Inflammatory macrophage treated with lipopolysaccharide for 1 hour (primary cell): ENCODE data around the gene ADCY4.

Experiments used
- DNase-seq, 2 donors: peaks; one replicate each; pipeline ENCODE4 v3.0.0-alpha.2; 2020 to 2022

ADCY4 gene

DNA sequence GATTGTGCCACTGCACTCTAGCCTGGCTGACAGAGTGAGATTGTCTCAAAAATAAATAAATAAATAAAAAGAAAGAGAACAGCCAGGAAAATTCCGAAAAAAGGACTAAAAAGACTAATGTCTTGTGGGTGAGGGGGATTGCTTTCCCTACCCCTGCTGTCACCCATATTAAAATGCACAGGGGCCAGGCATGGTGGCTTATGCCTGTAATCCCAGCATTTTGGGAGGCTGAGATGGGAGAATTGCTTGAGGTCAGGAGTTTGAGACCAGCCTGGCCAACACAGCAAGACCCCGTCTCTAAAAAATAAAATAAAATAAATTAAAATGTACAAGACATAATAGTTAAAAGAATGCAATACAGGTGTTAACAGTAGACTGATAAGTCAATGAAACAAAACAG lies 41.3 kb downstream of the ADCY4 start:
- DNase-seq: no peak

DNA sequence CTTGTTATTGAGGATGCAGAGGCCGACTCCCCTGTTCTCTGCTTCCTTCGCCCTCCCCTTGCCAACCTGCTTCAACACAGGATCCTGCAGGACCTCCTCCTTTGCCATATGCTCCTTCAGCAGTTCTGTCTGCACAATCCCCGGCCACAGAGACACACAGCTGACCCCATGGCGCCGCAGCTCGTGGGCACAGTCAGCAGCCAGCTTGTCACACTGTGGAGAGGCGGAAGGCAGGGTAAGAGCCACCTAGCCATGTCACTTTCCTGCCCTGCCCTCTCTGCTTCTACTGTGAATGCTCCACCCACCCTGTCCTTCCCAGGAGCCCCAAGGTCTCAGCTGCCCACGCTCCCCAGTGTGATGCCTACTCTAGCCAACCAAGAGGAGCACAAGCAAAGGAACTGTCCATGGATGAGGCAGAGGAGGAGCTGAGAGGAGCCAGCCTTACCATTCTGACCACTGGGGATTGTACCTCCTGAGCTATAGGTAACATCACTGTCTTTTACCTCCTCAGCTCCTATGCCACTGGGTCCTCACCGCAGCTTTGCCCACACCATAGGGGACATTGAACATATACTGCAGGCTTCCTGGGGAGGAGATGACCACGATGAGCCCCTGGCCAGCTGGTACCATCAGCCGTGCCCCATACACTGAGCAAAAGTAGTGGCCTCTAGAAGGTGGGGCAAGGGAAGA lies 42.6 kb downstream of the ADCY4 start:
- DNase-seq: no peak

DNA sequence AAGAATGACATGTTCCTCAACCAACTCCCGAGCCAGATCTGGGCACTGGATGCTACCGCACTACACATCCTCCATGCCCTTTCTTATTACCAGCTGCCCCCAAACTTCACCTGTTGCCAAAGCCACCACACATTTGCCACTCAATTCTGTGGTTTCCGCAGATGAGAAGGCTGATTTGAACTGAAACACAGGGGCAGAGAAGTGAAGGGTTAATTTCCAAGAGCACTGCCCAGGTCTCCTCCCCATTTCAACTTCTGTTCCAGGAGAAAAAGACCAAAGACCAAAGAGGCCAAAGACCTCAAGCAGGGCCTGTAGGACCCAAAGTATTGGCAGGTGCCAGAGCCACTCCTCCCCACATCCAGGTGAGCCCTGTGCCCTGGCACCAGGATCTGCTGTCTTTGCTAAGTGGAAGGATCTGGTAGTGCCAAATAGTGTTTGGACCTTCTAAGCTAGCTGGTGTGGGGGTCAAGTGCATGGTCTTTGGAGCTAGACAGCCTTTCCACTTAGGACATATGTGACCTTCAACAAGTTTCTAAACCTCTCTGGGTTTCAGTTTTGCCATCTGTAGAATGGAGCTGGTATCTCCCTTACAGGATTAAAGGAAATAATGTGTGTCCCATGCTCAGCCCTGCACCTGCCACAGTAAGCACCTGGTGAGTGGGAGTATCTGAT lies 43.3 kb downstream of the ADCY4 start:
- no peak for DNase-seq

GRCh38 chr14:24290746-24291145 lies 44.1 kb downstream of the ADCY4 start:
- DNase-seq: no peak

DNA sequence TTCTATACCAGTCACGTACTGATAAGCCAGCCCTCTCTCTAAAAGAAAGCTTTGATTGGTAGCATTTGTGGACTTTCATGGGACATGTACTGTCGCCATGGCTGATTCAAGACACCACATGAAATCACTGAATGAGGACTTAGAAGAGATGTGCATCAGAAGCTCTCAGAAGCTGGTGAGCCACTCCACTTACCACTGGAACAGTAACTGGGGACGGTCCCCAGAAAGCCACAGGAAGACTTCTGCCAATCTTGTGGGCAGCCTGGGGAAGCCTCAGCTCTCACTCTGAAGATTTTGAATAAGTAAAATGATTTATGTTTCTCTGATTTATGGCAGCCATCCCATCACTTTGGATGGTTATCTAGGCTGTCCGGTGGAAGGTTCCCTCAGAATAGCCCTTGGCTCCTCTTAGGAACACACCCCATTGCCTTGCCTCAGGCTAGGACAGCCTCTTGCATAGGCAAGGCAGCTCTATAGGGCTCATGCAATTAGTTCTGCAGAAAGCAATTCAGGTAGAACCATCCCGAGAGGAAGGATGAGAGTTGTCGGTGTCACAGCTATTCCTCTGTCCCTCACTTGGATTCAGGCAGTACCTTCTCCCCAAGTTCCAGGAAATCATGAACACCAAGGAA lies 45.1 kb downstream of the ADCY4 start:
- DNase-seq: no peak

- DNase-seq: no peak
These were observed 47.9 kb downstream of the ADCY4 start for GRCh38 chr14:24286996-24287395.

GRCh38 chr14:24285351-24285750 lies 49.5 kb downstream of the ADCY4 start:
- no peak for DNase-seq

DNA sequence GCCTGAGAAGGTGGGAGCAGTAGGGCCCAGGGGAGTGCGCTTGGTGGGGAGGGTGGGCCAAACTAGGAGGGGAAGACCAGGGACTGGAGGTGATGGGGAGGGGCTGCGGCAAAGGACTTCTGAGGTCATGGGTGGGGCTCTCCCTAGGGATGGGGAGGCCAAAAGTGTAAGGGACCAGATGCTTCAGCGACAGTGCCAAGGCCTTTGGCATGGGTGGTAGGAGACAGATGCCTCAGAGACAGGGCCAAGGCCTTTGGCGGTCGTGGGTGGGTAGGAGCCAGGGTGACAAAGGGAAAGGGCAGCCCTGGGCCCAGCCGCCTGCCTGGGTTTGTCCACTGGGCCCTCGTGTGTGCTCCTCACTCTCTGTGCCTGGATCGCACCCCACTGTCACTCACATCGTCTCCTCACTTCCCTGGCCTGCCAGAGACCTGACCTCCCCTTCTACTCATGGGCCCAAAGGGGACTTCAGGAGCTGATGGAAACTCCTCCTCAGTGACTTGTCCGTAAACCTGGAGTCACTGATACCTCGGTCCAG lies 50.3 kb downstream of the ADCY4 start:
- DNase-seq: no peak

DNA sequence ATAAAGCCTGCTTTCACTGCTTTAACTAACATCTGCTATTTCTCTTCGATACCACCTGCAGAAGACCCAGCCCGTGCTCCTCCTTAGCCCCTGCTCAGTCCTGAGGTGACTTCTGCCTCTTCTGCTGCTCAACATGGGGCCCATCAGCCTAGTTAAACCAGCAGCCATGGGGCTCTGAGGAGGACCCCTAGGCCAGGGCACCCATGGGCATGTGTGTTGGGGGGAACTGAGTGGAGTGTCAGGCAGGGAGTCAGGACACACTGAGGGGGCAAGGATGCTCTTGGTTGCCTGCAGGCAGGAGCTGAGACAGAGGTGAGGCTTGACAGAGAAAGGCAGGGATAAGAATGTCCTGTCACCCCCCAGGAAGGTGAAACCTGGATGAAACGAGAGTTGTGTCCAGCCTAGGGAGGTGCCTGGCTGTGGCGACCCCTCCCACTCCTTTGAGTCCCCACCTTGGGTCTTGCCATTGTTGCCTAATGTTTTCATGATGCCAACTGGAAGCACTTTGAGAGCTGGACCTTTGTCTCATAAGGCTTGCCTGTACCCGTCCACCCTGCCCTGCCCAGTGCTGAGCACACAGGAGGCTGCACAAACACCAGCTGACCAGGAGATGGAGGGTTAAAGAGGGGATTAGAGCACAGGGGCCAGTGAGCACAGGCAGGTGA lies 50.9 kb downstream of the ADCY4 start:
- no peak for DNase-seq

GRCh38 chr14:24282736-24283135 lies 52.1 kb downstream of the ADCY4 start:
- DNase-seq: peak in 1 of 2 donors; percentile 29

GRCh38 chr14:24281636-24282035 lies 53.2 kb downstream of the ADCY4 start:
- DNase-seq: peak; percentile 36 to 47

DNA sequence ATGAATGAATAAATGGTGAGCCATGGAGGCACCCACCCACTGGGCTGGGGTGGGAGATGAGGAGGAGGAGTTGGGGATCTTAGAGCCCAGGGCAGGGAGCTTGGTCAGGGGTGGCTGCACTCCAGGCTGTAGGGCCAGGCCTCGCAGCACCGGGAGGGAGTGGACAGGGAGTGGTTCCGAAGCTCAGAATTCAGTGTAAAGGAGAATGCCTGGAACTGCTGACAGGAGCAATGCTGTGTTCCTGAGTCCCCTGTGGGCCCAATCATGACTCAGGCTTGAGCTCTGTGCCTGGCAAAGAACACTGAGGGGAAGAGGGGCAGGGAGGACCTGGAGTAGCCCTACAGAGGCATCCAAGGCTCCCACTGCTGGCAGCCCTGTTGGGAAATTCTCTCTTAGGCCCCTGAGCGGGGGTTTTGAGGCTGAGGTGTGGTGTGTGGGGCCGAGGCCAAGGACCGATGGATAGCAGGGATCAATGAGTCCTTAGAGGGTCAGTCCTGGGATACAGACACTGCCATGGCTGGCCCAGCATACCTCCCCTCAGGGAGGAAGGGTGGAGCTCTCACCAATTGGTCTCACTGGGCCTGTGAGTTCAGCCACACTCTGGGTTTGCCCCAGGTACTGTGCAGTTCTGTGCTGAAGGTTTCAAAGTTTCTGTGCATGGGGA lies 53.9 kb downstream of the ADCY4 start:
- DNase-seq: no peak

- peak; percentile 53 to 85 for DNase-seq
These were observed 55.3 kb downstream of the ADCY4 start for GRCh38 chr14:24279301-24280186.

- DNase-seq: no peak
These were observed 56.4 kb downstream of the ADCY4 start for GRCh38 chr14:24278424-24278823.

GRCh38 chr14:24277606-24278321 lies 57.1 kb downstream of the ADCY4 start:
- DNase-seq: peak; percentile 77 to 88

- DNase-seq: peak in 1 of 2 donors; percentile 35
These were observed 57.8 kb downstream of the ADCY4 start for GRCh38 chr14:24277071-24277470.

- peak; percentile 79 to 85 for DNase-seq
These were observed 60.7 kb downstream of the ADCY4 start for GRCh38 chr14:24274101-24274543.

DNA sequence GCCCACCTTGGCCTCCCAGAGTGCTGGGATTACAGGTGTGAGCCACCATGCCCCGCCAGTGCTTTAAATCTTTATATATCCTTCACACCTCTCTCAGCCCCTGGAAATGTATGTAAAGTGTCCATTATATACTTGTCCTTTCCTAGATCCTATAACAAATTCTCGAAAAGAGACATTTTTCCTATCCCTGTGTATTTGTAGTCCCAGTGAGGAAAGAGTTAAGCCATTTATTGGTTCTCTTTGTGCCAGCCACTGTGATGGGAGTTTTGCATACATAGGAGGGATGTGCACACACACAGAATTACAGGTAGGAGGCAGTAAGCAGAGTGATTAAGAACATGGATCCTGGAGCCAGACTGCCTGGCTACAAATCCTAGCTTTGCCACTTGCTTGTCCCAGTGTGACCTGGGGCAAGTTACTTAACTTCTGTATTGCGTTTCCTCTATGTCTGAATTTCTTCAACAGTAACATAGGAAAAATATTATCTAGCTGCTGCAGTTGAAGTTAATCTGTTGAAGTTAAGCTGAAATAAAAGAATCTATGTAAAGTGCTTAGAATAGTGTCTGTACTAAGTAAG lies 61.4 kb downstream of the ADCY4 start:
- peak; percentile 45 to 56 for DNase-seq

GRCh38 chr14:24272467-24272866 lies 62.4 kb downstream of the ADCY4 start:
- DNase-seq: no peak

- no peak for DNase-seq
These were observed 63.0 kb downstream of the ADCY4 start for GRCh38 chr14:24271834-24272263.
